HepG2 (cell line): ENCODE measurements around the gene NPTX2. TPM values are rescaled to one million over a fixed set of nuclear protein-coding genes. Genes with fewer than 3 reads are reported as not detected.

Experiments
- ATAC-seq: fragments of 200-7000 bp; cut with Tn5 transposase; 3 replicates; pipeline ENCODE4 v1.9.1; 2020; ENCODE audit warnings: mild to moderate bottlenecking, moderate library complexity
- BruUV-seq: library from RNA; stranded (reverse); fragments of 400-500 nt; replicated peaks from 2 replicates; lab custom pipeline; 2021; lab: Mats Ljungman, UMichigan
- CTCF ChIA-PET: fragments of 300-600 bp; formaldehyde crosslinking; extraction: SDS; loops from one replicate; lab custom pipeline; 2021; ENCODE audit warnings: low total read pairs, inconsistent platforms, low intra/inter-chr PET ratio; lab: Yijun Ruan, JAX
- POLR2A ChIA-PET: fragments of 350-600 bp; sonication (Branson Sonifier 250); formaldehyde crosslinking; loops from one replicate; lab custom pipeline; 2020; ENCODE audit warnings: antibody characterized with exemption, inconsistent platforms; lab: Yijun Ruan, JAX
- DNase-seq: peaks from one replicate; pipeline ENCODE4 v3.0.0-alpha.2; 2015; ENCODE audit warnings: low spot score
- FAIRE-seq: peaks from 3 replicates; lab custom pipeline; 2011; peaks lifted over from hg19 to GRCh38; lab: Jason Lieb, UNC
- H2AFZ ChIP-seq: one replicate; pipeline ENCODE4 v1.6.1; 2011; ENCODE audit warnings: low read length, inconsistent platforms
- H3K27ac ChIP-seq: fragments of 300-600 bp; 3 replicates; pipeline ENCODE4 v1.8.0; 2011; ENCODE audit warnings: mixed run types, mild to moderate bottlenecking, mixed read lengths, low read length, inconsistent platforms; ENCODE audit not compliant: insufficient read depth; ENCODE audit errors: extremely low read length
- H3K27me3 ChIP-seq, 2 experiments: fragments of 200-600 bp in 1 of 2; 2 replicates in 1 of 2; 3 replicates in 1 of 2; pipeline versions ENCODE4 v1.6.0 to v1.8.0; 2011; ENCODE audit warnings: low read length in 2 of 2, mild to moderate bottlenecking in 2 of 2, moderate library complexity in 2 of 2, inconsistent platforms in 1 of 2; ENCODE audit not compliant: insufficient read depth in 2 of 2, control insufficient read depth in 1 of 2
- H3K36me3 ChIP-seq, 2 experiments: fragments of 200-600 bp in 1 of 2; replicated peaks in 1 of 2; 2 replicates in 1 of 2; 3 replicates in 1 of 2; pipeline versions ENCODE4 v1.5.1 to v1.8.0; 2011; ENCODE audit warnings: low read length in 2 of 2, inconsistent platforms in 1 of 2; ENCODE audit not compliant: insufficient read depth in 2 of 2, control insufficient read depth in 1 of 2
- H3K4me1 ChIP-seq: 2 replicates; pipeline ENCODE4 v1.5.1; 2012; ENCODE audit warnings: low read length, inconsistent platforms; ENCODE audit not compliant: insufficient read depth
- H3K4me2 ChIP-seq: 2 replicates; pipeline ENCODE4 v1.6.0; 2011; ENCODE audit warnings: low read depth, low read length, inconsistent platforms
- H3K4me3 ChIP-seq, 3 experiments: fragments of 200-600 bp in 1 of 3; sonication (generic), shearing (Covaris generic) in 1 of 3; replicated peaks in 1 of 3; 2 replicates each; pipeline ENCODE4 v1.5.1; 2011 to 2016; ENCODE audit warnings: low read length in 3 of 3, inconsistent platforms in 2 of 3, low read depth in 2 of 3, mild to moderate bottlenecking in 2 of 3, control low read depth in 1 of 3, mixed read lengths in 1 of 3; ENCODE audit not compliant: insufficient read depth in 1 of 3
- H3K79me2 ChIP-seq: one replicate; pipeline ENCODE4 v1.6.1; 2011; ENCODE audit warnings: low read length, inconsistent platforms; ENCODE audit not compliant: insufficient read depth
- H3K9ac ChIP-seq: 2 replicates; pipeline ENCODE4 v1.6.0; 2011; ENCODE audit warnings: mild to moderate bottlenecking, low read depth, low read length, inconsistent platforms; ENCODE audit not compliant: insufficient read depth
- H3K9me3 ChIP-seq: 2 replicates; pipeline ENCODE4 v1.5.1; 2012; ENCODE audit warnings: mild to moderate bottlenecking, low read length
- H4K20me1 ChIP-seq: 2 replicates; pipeline ENCODE4 v1.6.0; 2011; ENCODE audit warnings: inconsistent platforms, mild to moderate bottlenecking, low read length, moderate library complexity; ENCODE audit not compliant: insufficient read depth
- CBX5 ChIP-seq: sonication (generic); formaldehyde crosslinking; IDR thresholded peaks from 2 replicates; pipeline ENCODE4 v1.4.0; 2020; ENCODE audit warnings: missing genetic modification reagents, borderline replicate concordance
- KDM5A ChIP-seq: fragments of 200-600 bp; sonication (generic); IDR thresholded peaks from 2 replicates; pipeline ENCODE4 v1.7.0; 2018; ENCODE audit warnings: antibody characterized with exemption, mild to moderate bottlenecking, low read length, borderline replicate concordance
- NBN ChIP-seq: fragments of 450-650 bp; conservative IDR thresholded peaks from 2 replicates; pipeline ENCODE4 v1.6.1; 2017
- NFE2L1 ChIP-seq: sonication (generic); formaldehyde crosslinking; IDR thresholded peaks from 2 replicates; pipeline ENCODE4 v1.4.0; 2020; ENCODE audit warnings: missing genetic modification reagents, mild to moderate bottlenecking, borderline replicate concordance
- PRMT3 ChIP-seq: sonication (generic); formaldehyde crosslinking; IDR thresholded peaks from 2 replicates; pipeline ENCODE4 v1.8.1; 2022; ENCODE audit warnings: low read depth, mild to moderate bottlenecking, moderate library complexity, missing genetic modification reagents, borderline replicate concordance
- RARG ChIP-seq: sonication (generic); formaldehyde crosslinking; IDR thresholded peaks from 2 replicates; pipeline ENCODE4 v1.4.0; 2020; ENCODE audit warnings: low read depth, mild to moderate bottlenecking, missing genetic modification reagents
- ZNF644 ChIP-seq: IDR thresholded peaks from 2 replicates; pipeline ENCODE4 v1.6.1; 2016; ENCODE audit warnings: low read depth
- ZNF672 ChIP-seq: sonication (generic); formaldehyde crosslinking; IDR thresholded peaks from 2 replicates; pipeline ENCODE4 v1.8.1; 2022; ENCODE audit warnings: missing genetic modification reagents
- ZSCAN12 ChIP-seq: sonication (generic); formaldehyde crosslinking; IDR thresholded peaks from 2 replicates; pipeline ENCODE4 v1.9.0; 2021; ENCODE audit warnings: mild to moderate bottlenecking, missing genetic modification reagents
- WGBS: methylation state at CpG from one replicate; pipeline ENCODE4 v1.1.6; 2017; ENCODE audit warnings: low lambda C conversion rate; 5-methylcytosine and 5-hydroxymethylcytosine counted together
- in situ Hi-C: cut with HindIII; loops from 2 replicates; pipeline ENCODE4 v1.10.0; 2017; ENCODE audit warnings: low pct_unique_long_range_greater_than_20kb; ENCODE audit not compliant: extremely low pct_ligation_motif_present
- intact Hi-C: fragments of 100-400 bp; cut with micrococcal nuclease; formaldehyde crosslinking; loops from one replicate; pipeline ENCODE4 v1.10.0; 2022; ENCODE audit not compliant: unreplicated experiment
- polyA plus RNA-seq, 8 experiments: library from polyadenylated mRNA; depleted of rRNA in 3 of 8; stranded (reverse) in 7 of 8; unstranded in 1 of 8; fragments of >200 nt; fragmentation: Illumina TruSeq in 4 of 8; extraction: Trizol in 4 of 8; gene quantifications; 2 replicates each; pipeline versions ENCODE4 v1.2.1 to v1.2.3, GENCODE V29; 2011 to 2016; ENCODE audit warnings: low read depth in 4 of 8, missing spikeins in 1 of 8, mixed read lengths in 1 of 8; ENCODE audit not compliant: insufficient read depth in 1 of 8
- total RNA-seq, 5 experiments: library from RNA; depleted of rRNA; stranded (reverse); fragments of >200 nt; fragmentation: Illumina TruSeq; extraction: Trizol; gene quantifications; 2 replicates each; pipeline ENCODE4 v1.2.3, GENCODE V29; 2016; ENCODE audit warnings: low read depth in 1 of 5
- TF ChIP-seq, protein P1 (sequence below): sonication (generic); formaldehyde crosslinking; IDR thresholded peaks from 2 replicates; pipeline ENCODE4 v1.5.0; 2020; ENCODE audit warnings: missing genetic modification reagents
- TF ChIP-seq, protein P2 (sequence below): sonication (generic); formaldehyde crosslinking; IDR thresholded peaks from 2 replicates; pipeline ENCODE4 v1.4.0; 2020; ENCODE audit warnings: mild to moderate bottlenecking, missing genetic modification reagents

Gene NPTX2
- total and polyA plus RNA-seq, 2 of the 13 experiments (the other 11 are each of a cell fraction or from before 2014, with no cell fraction given), result not detected

GRCh38 chr7:98599886-98600285, 17.2 kb upstream of the NPTX2 start:
- Histone ChIP-seq H3K9me3 (no peaks in the 10 kb centered on the region), H2AFZ (no peak overlapping the region), H3K4me2 (no peak overlapping the region), H4K20me1 (no peaks in the 10 kb centered on the region), H3K4me3 (no peak overlapping the region), H3K36me3 (no peaks in the 10 kb centered on the region), H3K27me3 (peaks cover 0 to 25% of the 10 kb centered on the region in 2 experiments; a peak in 2 of 5 replicates), H3K4me1 (no peaks in the 10 kb centered on the region), H3K9ac (no peak overlapping the region), H3K79me2 (no peaks in the 10 kb centered on the region), H3K27ac (no peak overlapping the region)
- ChIA-PET POLR2A (no interaction called here), CTCF (no interaction called here)
- no peak for TF ChIP-seq NBN
- no peak for TF ChIP-seq NFE2L1
- TF ChIP-seq KDM5A, result no peak
- TF ChIP-seq, protein P1, sequence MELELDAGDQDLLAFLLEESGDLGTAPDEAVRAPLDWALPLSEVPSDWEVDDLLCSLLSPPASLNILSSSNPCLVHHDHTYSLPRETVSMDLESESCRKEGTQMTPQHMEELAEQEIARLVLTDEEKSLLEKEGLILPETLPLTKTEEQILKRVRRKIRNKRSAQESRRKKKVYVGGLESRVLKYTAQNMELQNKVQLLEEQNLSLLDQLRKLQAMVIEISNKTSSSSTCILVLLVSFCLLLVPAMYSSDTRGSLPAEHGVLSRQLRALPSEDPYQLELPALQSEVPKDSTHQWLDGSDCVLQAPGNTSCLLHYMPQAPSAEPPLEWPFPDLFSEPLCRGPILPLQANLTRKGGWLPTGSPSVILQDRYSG (CRISPR knock-in tag), result no peak
- TF ChIP-seq PRMT3 (CRISPR knock-in tag), result no peak
- TF ChIP-seq RARG (CRISPR knock-in tag), result no peak
- no peak for TF ChIP-seq ZNF672 (CRISPR knock-in tag)
- no peak for TF ChIP-seq ZNF644 (CRISPR knock-in tag)
- TF ChIP-seq, protein P2, sequence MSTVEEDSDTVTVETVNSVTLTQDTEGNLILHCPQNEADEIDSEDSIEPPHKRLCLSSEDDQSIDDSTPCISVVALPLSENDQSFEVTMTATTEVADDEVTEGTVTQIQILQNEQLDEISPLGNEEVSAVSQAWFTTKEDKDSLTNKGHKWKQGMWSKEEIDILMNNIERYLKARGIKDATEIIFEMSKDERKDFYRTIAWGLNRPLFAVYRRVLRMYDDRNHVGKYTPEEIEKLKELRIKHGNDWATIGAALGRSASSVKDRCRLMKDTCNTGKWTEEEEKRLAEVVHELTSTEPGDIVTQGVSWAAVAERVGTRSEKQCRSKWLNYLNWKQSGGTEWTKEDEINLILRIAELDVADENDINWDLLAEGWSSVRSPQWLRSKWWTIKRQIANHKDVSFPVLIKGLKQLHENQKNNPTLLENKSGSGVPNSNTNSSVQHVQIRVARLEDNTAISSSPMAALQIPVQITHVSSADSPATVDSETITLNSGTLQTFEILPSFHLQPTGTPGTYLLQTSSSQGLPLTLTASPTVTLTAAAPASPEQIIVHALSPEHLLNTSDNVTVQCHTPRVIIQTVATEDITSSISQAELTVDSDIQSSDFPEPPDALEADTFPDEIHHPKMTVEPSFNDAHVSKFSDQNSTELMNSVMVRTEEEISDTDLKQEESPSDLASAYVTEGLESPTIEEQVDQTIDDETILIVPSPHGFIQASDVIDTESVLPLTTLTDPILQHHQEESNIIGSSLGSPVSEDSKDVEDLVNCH, result no peak
- TF ChIP-seq CBX5 (CRISPR knock-in tag), result no peak
- TF ChIP-seq ZSCAN12, result no peak
- FAIRE-seq (no peak), DNase-seq (no peak), ATAC-seq (no peak)
- intact Hi-C loops, result no loop called here
- BruUV-seq, result no TSS peak
- in situ Hi-C loops, result no loop called here
- WGBS, result 35% methylated on average over 6 of the region's 6 CpGs
